K562 (cell line): ENCODE data around the gene VSIG1. TPM values are rescaled to one million over a fixed set of nuclear protein-coding genes. Genes with fewer than 3 reads are reported as not detected.

ENCODE experiments used
- ATAC-seq: fragments of 200-7000 bp; cut with Tn5 transposase; 3 replicates; pipeline ENCODE4 v1.9.1; 2020; ENCODE audit warnings: moderate library complexity
- BruUV-seq: library from RNA; stranded (reverse); fragments of 400-500 nt; replicated peaks from 2 replicates; lab custom pipeline; 2021; lab: Mats Ljungman, UMichigan
- CTCF ChIA-PET: fragments of 300-600 bp; formaldehyde crosslinking; extraction: SDS; loops from one replicate; lab custom pipeline; 2021; ENCODE audit warnings: low intra/inter-chr PET ratio; lab: Yijun Ruan, JAX
- POLR2A ChIA-PET: fragments of 300-600, 350-650 bp; sonication (Branson Sonifier 250); formaldehyde crosslinking; extraction: SDS; loops from one replicate; lab custom pipeline; 2021; ENCODE audit warnings: antibody characterized with exemption, inconsistent platforms; lab: Yijun Ruan, JAX
- DNase-seq, 4 experiments: peaks; one replicate each; pipeline versions ENCODE4 v3.0.0 to v3.0.0-alpha.2; 2011 to 2018; ENCODE audit warnings: low spot score in 3 of 4, mixed read lengths in 3 of 4; ENCODE audit errors: extremely low read depth in 1 of 4
- FAIRE-seq: peaks from 2 replicates; lab custom pipeline; 2011; peaks lifted over from hg19 to GRCh38; lab: Jason Lieb, UNC
- H2AFZ ChIP-seq: 2 replicates; pipeline ENCODE4 v1.6.0; 2011; ENCODE audit warnings: low read depth, low read length, control low read depth, inconsistent platforms
- H3K27ac ChIP-seq: fragments of 200-600 bp; 3 replicates; pipeline ENCODE4 v1.8.0; 2011; ENCODE audit warnings: low read depth, mild to moderate bottlenecking, control low read depth, inconsistent platforms, low read length, moderate library complexity, mixed read lengths; ENCODE audit errors: extremely low read depth
- H3K27me3 ChIP-seq, 2 experiments: fragments of 300-600 bp in 1 of 2; 2 replicates in 1 of 2; 3 replicates in 1 of 2; pipeline versions ENCODE4 v1.6.0 to v1.8.0; 2011; ENCODE audit warnings: inconsistent platforms in 2 of 2, low read length in 2 of 2, mild to moderate bottlenecking in 1 of 2, mixed read lengths in 1 of 2, moderate library complexity in 1 of 2; ENCODE audit not compliant: control insufficient read depth in 2 of 2, insufficient read depth in 2 of 2
- H3K36me3 ChIP-seq: fragments of 300-600 bp; 3 replicates; pipeline ENCODE4 v1.8.0; 2011; ENCODE audit warnings: mild to moderate bottlenecking, low read length, inconsistent platforms; ENCODE audit not compliant: control insufficient read depth, insufficient read depth
- H3K4me1 ChIP-seq, 2 experiments: fragments of 200-600 bp in 1 of 2; replicated peaks in 1 of 2; 2 replicates in 1 of 2; 3 replicates in 1 of 2; pipeline versions ENCODE4 v1.5.1 to v1.8.0; 2011; ENCODE audit warnings: inconsistent platforms in 2 of 2, low read length in 2 of 2, mild to moderate bottlenecking in 1 of 2, mixed read lengths in 1 of 2, moderate library complexity in 1 of 2; ENCODE audit not compliant: control insufficient read depth in 2 of 2, insufficient read depth in 2 of 2
- H3K4me2 ChIP-seq: 2 replicates; pipeline ENCODE4 v1.6.1; 2011; ENCODE audit warnings: low read length, control low read depth, inconsistent platforms, mixed read lengths; ENCODE audit not compliant: insufficient read depth
- H3K4me3 ChIP-seq: fragments of 200-600 bp; sonication (generic), shearing (Covaris generic); 2 replicates; pipeline ENCODE4 v1.5.1; 2016; ENCODE audit warnings: control low read depth, inconsistent platforms
- H3K79me2 ChIP-seq: fragments of 200-600 bp; 3 replicates; pipeline ENCODE4 v1.8.0; 2011; ENCODE audit warnings: low read length, inconsistent platforms; ENCODE audit not compliant: control insufficient read depth, insufficient read depth
- H3K9ac ChIP-seq, 2 experiments: 2 replicates each; pipeline versions ENCODE4 v1.6.0 to v1.6.1; 2011; ENCODE audit warnings: low read depth in 2 of 2, low read length in 2 of 2, control low read depth in 1 of 2, inconsistent platforms in 1 of 2, mild to moderate bottlenecking in 1 of 2, mixed read lengths in 1 of 2; ENCODE audit not compliant: insufficient read depth in 1 of 2
- H3K9me1 ChIP-seq: one replicate; pipeline ENCODE4 v1.6.0; 2011; ENCODE audit warnings: inconsistent platforms, mild to moderate bottlenecking, low read length, moderate library complexity; ENCODE audit not compliant: control insufficient read depth, insufficient read depth
- H3K9me3 ChIP-seq: replicated peaks from 2 replicates; pipeline ENCODE4 v1.5.1; 2011; ENCODE audit warnings: low read depth, low read length, inconsistent platforms; ENCODE audit not compliant: control insufficient read depth, insufficient read depth
- H4K20me1 ChIP-seq: replicated peaks from 2 replicates; pipeline ENCODE4 v1.6.1; 2011; ENCODE audit warnings: low read length, inconsistent platforms, mixed read lengths; ENCODE audit not compliant: control insufficient read depth, insufficient read depth
- ARID2 ChIP-seq: fragments of 450-650 bp; IDR thresholded peaks from 2 replicates; pipeline ENCODE4 v1.6.1; 2017; ENCODE audit warnings: antibody characterized with exemption, mild to moderate bottlenecking
- BRD9 ChIP-seq: fragments of 450-650 bp; IDR thresholded peaks from 2 replicates; pipeline ENCODE4 v1.6.1; 2018; ENCODE audit warnings: low read depth; ENCODE audit not compliant: partially characterized antibody
- BRF2 ChIP-seq: IDR thresholded peaks from 3 replicates; pipeline ENCODE4 v1.6.1; 2011; ENCODE audit warnings: borderline replicate concordance, mild to moderate bottlenecking; ENCODE audit not compliant: insufficient read length, insufficient read depth
- E4F1 ChIP-seq: fragments of 250-450 bp; sonication (Bioruptor Pico); IDR thresholded peaks from 2 replicates; pipeline ENCODE4 v1.5.0; 2021; ENCODE audit warnings: mild to moderate bottlenecking, borderline replicate concordance
- MNT ChIP-seq, 2 experiments: fragments of 450-650 bp; conservative IDR thresholded peaks; 2 replicates each; pipeline ENCODE4 v1.6.1; 2017; ENCODE audit warnings: mild to moderate bottlenecking in 2 of 2, moderate library complexity in 2 of 2
- MTA3 ChIP-seq: fragments of 450-650 bp; formaldehyde crosslinking; IDR thresholded peaks from 2 replicates; pipeline ENCODE4 v1.6.1; 2017; ENCODE audit warnings: mild to moderate bottlenecking, borderline replicate concordance
- NFIX ChIP-seq: fragments of 250-450 bp; sonication (Bioruptor Pico); IDR thresholded peaks from 2 replicates; pipeline ENCODE4 v1.4.0; 2020; ENCODE audit warnings: low read depth, mild to moderate bottlenecking, moderate library complexity
- PCBP2 ChIP-seq: fragments of 200-400 bp; formaldehyde crosslinking; IDR thresholded peaks from 2 replicates; pipeline ENCODE4 v1.6.1; 2018; ENCODE audit warnings: low read length, low read depth, mild to moderate bottlenecking, moderate library complexity; ENCODE audit not compliant: poor library complexity, severe bottlenecking
- RHOXF2B ChIP-seq: fragments of 250-450 bp; sonication (Bioruptor Pico); conservative IDR thresholded peaks from 2 replicates; pipeline ENCODE4 v1.5.1; 2021
- ZNF79 ChIP-seq: fragments of 250-450 bp; sonication (Bioruptor Pico); IDR thresholded peaks from 2 replicates; pipeline ENCODE4 v1.4.0; 2020; ENCODE audit warnings: low read depth, mild to moderate bottlenecking, moderate library complexity
- WGBS: fragments of 100-300 bp; shearing (Covaris generic); methylation state at CpG from one replicate; pipeline ENCODE4 v1.1.6; 2016; ENCODE audit warnings: low coverage, mixed read lengths; ENCODE audit not compliant: insufficient coverage; ENCODE audit errors: missing lambda C conversion rate; 5-methylcytosine and 5-hydroxymethylcytosine counted together
- in situ Hi-C: fragments of 300-500 bp; cut with MboI; formaldehyde crosslinking; loops from 4 replicates; pipeline ENCODE4 v1.15.0; 2018; ENCODE audit warnings: inconsistent platforms, mixed read lengths
- intact Hi-C: fragments of 100-400 bp; cut with micrococcal nuclease; formaldehyde crosslinking; loops from 2 replicates; pipeline ENCODE4 v1.14.2; 2022
- polyA plus RNA-seq, 8 experiments: library from polyadenylated mRNA; depleted of rRNA in 4 of 8; stranded (reverse) in 5 of 8; unstranded in 3 of 8; fragments of >200 nt; fragmentation: Nextera tagmentation in 2 of 8; fragmentation: Illumina TruSeq in 1 of 8; extraction: Ambion mirVana in 2 of 8; extraction: Trizol in 1 of 8; gene quantifications; 2 replicates each; pipeline versions ENCODE4 v1.2.1 to v1.2.3, GENCODE V29; 2011 to 2014; ENCODE audit warnings: inconsistent platforms in 1 of 8, missing spikeins in 1 of 8
- total RNA-seq, 7 experiments: library from RNA; depleted of rRNA in 6 of 7; stranded (reverse); fragments of >200 nt in 6 of 7; fragmentation: Illumina TruSeq in 2 of 7; extraction: Trizol in 2 of 7; gene quantifications; 2 replicates each; pipeline versions ENCODE4 v1.2.1 to v1.2.3, GENCODE V29; 2011 to 2021; ENCODE audit warnings: low replicate concordance in 1 of 7

Gene VSIG1
- total and polyA plus RNA-seq, 9 of the 15 experiments (the other 6 are each of a cell fraction or from before 2014, with no cell fraction given), result not detected

- TF ChIP-seq MNT (conservative IDR thresholded peaks at IDR 0.05), result no peak
- TF ChIP-seq E4F1 (CRISPR knock-in tag), result no peak
- TF ChIP-seq PCBP2, result no peak
- TF ChIP-seq RHOXF2B (CRISPR knock-in tag), result no peak
- TF ChIP-seq BRF2, result no peak
- TF ChIP-seq BRD9, result no peak
- TF ChIP-seq NFIX (CRISPR knock-in tag), result no peak
- no peak for TF ChIP-seq ZNF79 (CRISPR knock-in tag)
- no peak for TF ChIP-seq ARID2
- no peak for TF ChIP-seq MTA3
- DNase-seq (no peak), FAIRE-seq (no peak), ATAC-seq (no peak)
- H3K79me2 ChIP-seq, result no peaks in the 10 kb centered on the region
- no peaks in the 10 kb centered on the region for H3K9me1 ChIP-seq
- no peaks in the 10 kb centered on the region for H3K27me3 ChIP-seq
- no peaks in the 10 kb centered on the region for H3K36me3 ChIP-seq
- in situ Hi-C loops (no loop called here), intact Hi-C loops (loop anchor here (10.0 kb wide), 1 partner anchor 512 kb away; no protein-coding TSS in a partner anchor)
- H3K27ac ChIP-seq, result no peak overlapping the region
- H3K4me1 ChIP-seq, result no peaks in the 10 kb centered on the region
- no peaks in the 10 kb centered on the region for H3K9me3 ChIP-seq
- WGBS, result 0% methylated on average over 1 of the region's 1 CpG
- no peak overlapping the region for H3K9ac ChIP-seq
- H3K4me3 ChIP-seq, result no peak overlapping the region
- no peaks in the 10 kb centered on the region for H4K20me1 ChIP-seq
- no peak overlapping the region for H2AFZ ChIP-seq
- ChIA-PET POLR2A (no interaction called here), CTCF (no interaction called here)
- H3K4me2 ChIP-seq, result no peak overlapping the region
- BruUV-seq, result no TSS peak
Observed at GRCh38 chrX:108022491-108023089, 22.3 kb upstream of the VSIG1 start.
